WTC11 (cell line): ENCODE data around the gene RNF135. TPM values are rescaled to one million over a fixed set of nuclear protein-coding genes. Genes with fewer than 3 reads are reported as not detected.

Experiments
- ATAC-seq: fragments of 200-7000 bp; cut with Tn5 transposase; 2 replicates; pipeline ENCODE4 v1.10.0; 2021; ENCODE audit warnings: mild to moderate bottlenecking, moderate library complexity
- Bru-seq: library from RNA; stranded (reverse); fragments of 400-500 nt; gene quantifications from one replicate; lab custom pipeline; 2021; lab: Mats Ljungman, UMichigan
- CTCF ChIA-PET: fragments of 300-600 bp; sonication (Branson Sonifier 250); formaldehyde crosslinking; loops from one replicate; lab custom pipeline; 2021; ENCODE audit warnings: antibody characterized with exemption; lab: Charles Lee
- POLR2A ChIA-PET: fragments of 350-600 bp; sonication (Branson Sonifier 250); formaldehyde crosslinking; loops from one replicate; lab custom pipeline; 2021; ENCODE audit warnings: antibody characterized with exemption; lab: Charles Lee
- DNase-seq: peaks from one replicate; pipeline ENCODE4 v3.0.0; 2021; ENCODE audit warnings: low spot score
- H3K27ac Mint-ChIP-seq: 2 replicates; pipeline ENCODE4 v1.8.0; 2021; ENCODE audit warnings: mixed read lengths
- H3K27me3 Mint-ChIP-seq: 2 replicates; pipeline ENCODE4 v1.8.0; 2021; ENCODE audit warnings: low read depth, mild to moderate bottlenecking, moderate library complexity, mixed read lengths
- H3K36me3 Mint-ChIP-seq: 2 replicates; pipeline ENCODE4 v1.8.0; 2021; ENCODE audit warnings: mixed read lengths
- H3K4me1 Mint-ChIP-seq: 2 replicates; pipeline ENCODE4 v1.8.0; 2022; ENCODE audit warnings: mixed read lengths
- H3K4me3 Mint-ChIP-seq: 2 replicates; pipeline ENCODE4 v1.8.0; 2021; ENCODE audit warnings: mild to moderate bottlenecking, moderate library complexity, mixed read lengths
- H3K9me3 Mint-ChIP-seq: 2 replicates; pipeline ENCODE4 v1.8.0; 2021; ENCODE audit warnings: mixed read lengths
- ATF1 ChIP-seq: sonication (generic); formaldehyde crosslinking; IDR thresholded peaks from 2 replicates; pipeline ENCODE4 v1.8.1; 2023; ENCODE audit warnings: mild to moderate bottlenecking, moderate library complexity, missing genetic modification reagents
- CREB1 ChIP-seq: sonication (generic); formaldehyde crosslinking; IDR thresholded peaks from 2 replicates; pipeline ENCODE4 v1.8.0; 2023; ENCODE audit warnings: mild to moderate bottlenecking, missing genetic modification reagents
- EMX1 ChIP-seq: fragments of 250-450 bp; sonication (Bioruptor Pico); IDR thresholded peaks from 2 replicates; pipeline ENCODE4 v1.8.0; 2021; ENCODE audit warnings: mild to moderate bottlenecking
- ESRRA ChIP-seq: sonication (generic); formaldehyde crosslinking; IDR thresholded peaks from 2 replicates; pipeline ENCODE4 v1.8.1; 2022; ENCODE audit warnings: mild to moderate bottlenecking, missing genetic modification reagents, borderline replicate concordance
- ETV6 ChIP-seq: sonication (generic); formaldehyde crosslinking; IDR thresholded peaks from 2 replicates; pipeline ENCODE4 v1.8.1; 2022; ENCODE audit warnings: mild to moderate bottlenecking, missing genetic modification reagents
- FOXK1 ChIP-seq: sonication (generic); formaldehyde crosslinking; IDR thresholded peaks from 2 replicates; pipeline ENCODE4 v1.8.0; 2022; ENCODE audit warnings: mild to moderate bottlenecking, moderate library complexity, missing genetic modification reagents
- GABPB1 ChIP-seq: sonication (generic); formaldehyde crosslinking; IDR thresholded peaks from 2 replicates; pipeline ENCODE4 v1.8.1; 2023; ENCODE audit warnings: mild to moderate bottlenecking, missing genetic modification reagents
- HMGA2 ChIP-seq: fragments of 250-450 bp; sonication (Bioruptor Pico); IDR thresholded peaks from 2 replicates; pipeline ENCODE4 v1.4.0; 2021; ENCODE audit warnings: mild to moderate bottlenecking, moderate library complexity
- JAZF1 ChIP-seq: fragments of 250-450 bp; sonication (Bioruptor Pico); IDR thresholded peaks from 2 replicates; pipeline ENCODE4 v1.9.0; 2021; ENCODE audit warnings: moderate library complexity, mild to moderate bottlenecking, inconsistent platforms
- KAT7 ChIP-seq: sonication (generic); formaldehyde crosslinking; IDR thresholded peaks from 2 replicates; pipeline ENCODE4 v1.8.1; 2023; ENCODE audit warnings: missing genetic modification reagents, mild to moderate bottlenecking, borderline replicate concordance
- NFATC4 ChIP-seq: fragments of 250-450 bp; sonication (Bioruptor Pico); IDR thresholded peaks from 2 replicates; pipeline ENCODE4 v1.9.0; 2021; ENCODE audit warnings: mild to moderate bottlenecking
- NR3C1 ChIP-seq: sonication (generic); formaldehyde crosslinking; conservative IDR thresholded peaks from 2 replicates; pipeline ENCODE4 v1.8.1; 2023; ENCODE audit warnings: low read depth, mild to moderate bottlenecking, missing genetic modification reagents
- SMAD3 ChIP-seq: sonication (generic); formaldehyde crosslinking; IDR thresholded peaks from 2 replicates; pipeline ENCODE4 v1.8.0; 2022; ENCODE audit warnings: missing genetic modification reagents, mild to moderate bottlenecking, borderline replicate concordance
- SMAD4 ChIP-seq: sonication (generic); formaldehyde crosslinking; IDR thresholded peaks from 2 replicates; pipeline ENCODE4 v1.8.0; 2022; ENCODE audit warnings: mild to moderate bottlenecking, missing genetic modification reagents
- TCF7 ChIP-seq: sonication (generic); formaldehyde crosslinking; IDR thresholded peaks from 2 replicates; pipeline ENCODE4 v1.8.0; 2022; ENCODE audit warnings: mild to moderate bottlenecking, low read depth, missing genetic modification reagents, moderate library complexity
- ZNF138 ChIP-seq: sonication (generic); formaldehyde crosslinking; conservative IDR thresholded peaks from 2 replicates; pipeline ENCODE4 v1.8.1; 2022; ENCODE audit warnings: mild to moderate bottlenecking, moderate library complexity, missing genetic modification reagents
- ZNF317 ChIP-seq: sonication (generic); formaldehyde crosslinking; IDR thresholded peaks from 2 replicates; pipeline ENCODE4 v1.8.1; 2023; ENCODE audit warnings: low read depth, mild to moderate bottlenecking, moderate library complexity, missing genetic modification reagents, borderline replicate concordance
- long read RNA-seq, 3 experiments: library from RNA in 1 of 3; library from capped mRNA in 1 of 3; library from polyadenylated mRNA in 1 of 3; unstranded in 2 of 3; stranded (forward) in 1 of 3; transcript quantifications; one replicate each; pipeline ENCODE4 v2.0.0, GENCODE V29; 2021
- total RNA-seq: library from RNA; stranded (reverse); gene quantifications from 3 replicates; pipeline ENCODE4 v1.2.3, GENCODE V29; 2021
- TF ChIP-seq, protein P1 (sequence below): fragments of 250-450 bp; sonication (Bioruptor Pico); IDR thresholded peaks from 2 replicates; pipeline ENCODE4 v1.9.0; 2021; ENCODE audit warnings: mild to moderate bottlenecking
- TF ChIP-seq, protein P2 (sequence below): sonication (generic); formaldehyde crosslinking; IDR thresholded peaks from 2 replicates; pipeline ENCODE4 v1.8.0; 2023; ENCODE audit warnings: mild to moderate bottlenecking, missing genetic modification reagents
- TF ChIP-seq, protein P3 (sequence below): sonication (generic); formaldehyde crosslinking; IDR thresholded peaks from 2 replicates; pipeline ENCODE4 v1.8.0; 2023; ENCODE audit warnings: missing genetic modification reagents
- TF ChIP-seq, protein P4 (sequence below): sonication (generic); formaldehyde crosslinking; conservative IDR thresholded peaks from 2 replicates; pipeline ENCODE4 v1.8.1; 2022; ENCODE audit warnings: mild to moderate bottlenecking, missing genetic modification reagents
- TF ChIP-seq, protein P5 (sequence below): sonication (generic); formaldehyde crosslinking; IDR thresholded peaks from 2 replicates; pipeline ENCODE4 v1.8.1; 2023; ENCODE audit warnings: mild to moderate bottlenecking, missing genetic modification reagents
- TF ChIP-seq, protein P6 (sequence below): fragments of 250-450 bp; sonication (Bioruptor Pico); conservative IDR thresholded peaks from 2 replicates; pipeline ENCODE4 v1.9.0; 2021; ENCODE audit warnings: mild to moderate bottlenecking

RNF135 gene, protein sequence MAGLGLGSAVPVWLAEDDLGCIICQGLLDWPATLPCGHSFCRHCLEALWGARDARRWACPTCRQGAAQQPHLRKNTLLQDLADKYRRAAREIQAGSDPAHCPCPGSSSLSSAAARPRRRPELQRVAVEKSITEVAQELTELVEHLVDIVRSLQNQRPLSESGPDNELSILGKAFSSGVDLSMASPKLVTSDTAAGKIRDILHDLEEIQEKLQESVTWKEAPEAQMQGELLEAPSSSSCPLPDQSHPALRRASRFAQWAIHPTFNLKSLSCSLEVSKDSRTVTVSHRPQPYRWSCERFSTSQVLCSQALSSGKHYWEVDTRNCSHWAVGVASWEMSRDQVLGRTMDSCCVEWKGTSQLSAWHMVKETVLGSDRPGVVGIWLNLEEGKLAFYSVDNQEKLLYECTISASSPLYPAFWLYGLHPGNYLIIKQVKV
- total RNA-seq (10.3 to 12.3 TPM (median 10.4 TPM) in 3 replicates), Bru-seq, nascent RNA (percentile 50 among the genes with signal in this experiment)
- long read RNA-seq, experiment 1, transcript RNF135-202 (5 exons, 2,892 nt) = major isoform, 14 of 27 reads
- long read RNA-seq, experiment 1, partial matches to known transcripts = 2 of 27 reads
- long read RNA-seq, experiment 1, other reads (novel, unspliced or antisense) = 6 of 27 reads
- long read RNA-seq, experiment 2, transcript RNF135-202 (5 exons, 2,892 nt) = major isoform, 9 of 25 reads
- long read RNA-seq, experiment 2, partial matches to known transcripts = 8 of 25 reads
- long read RNA-seq, experiment 2, other reads (novel, unspliced or antisense) = 6 of 25 reads
- long read RNA-seq, experiment 3, partial matches to known transcripts = 2 of 2 reads
- long read RNA-seq, experiment 3, other reads (novel, unspliced or antisense) = 0 of 2 reads

DNA sequence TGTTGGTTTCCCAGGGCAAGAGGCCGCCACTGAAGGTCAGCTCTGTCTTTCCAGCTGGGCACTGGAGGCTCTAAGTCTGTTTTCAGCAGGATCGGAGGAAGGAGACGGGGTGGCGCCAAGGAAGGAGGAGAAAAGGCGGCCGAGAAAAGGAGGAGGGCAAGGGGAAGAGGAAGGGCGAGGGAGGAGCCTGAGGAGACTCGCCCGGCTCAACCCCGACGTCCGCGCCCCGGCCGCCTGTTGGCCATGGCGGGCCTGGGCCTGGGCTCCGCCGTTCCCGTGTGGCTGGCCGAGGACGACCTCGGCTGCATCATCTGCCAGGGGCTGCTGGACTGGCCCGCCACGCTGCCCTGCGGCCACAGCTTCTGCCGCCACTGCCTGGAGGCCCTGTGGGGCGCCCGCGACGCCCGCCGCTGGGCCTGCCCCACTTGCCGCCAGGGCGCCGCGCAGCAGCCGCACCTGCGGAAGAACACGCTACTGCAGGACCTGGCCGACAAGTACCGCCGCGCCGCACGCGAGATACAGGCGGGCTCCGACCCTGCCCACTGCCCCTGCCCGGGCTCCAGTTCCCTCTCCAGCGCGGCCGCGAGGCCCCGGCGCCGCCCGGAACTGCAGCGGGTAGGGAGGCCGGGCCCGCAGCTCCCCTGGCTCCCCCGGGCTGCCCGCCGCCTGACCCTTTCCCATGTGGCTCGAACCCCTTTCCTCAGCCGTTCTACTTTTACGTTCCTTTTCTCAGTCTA is at the start of gene RNF135:
Gene RNF135 (plus strand): TSS at position 209 of the 737 bp plus-strand sequence. CDS start 35 bp downstream, at position 244.
- peak; percentile 92 for ATAC-seq
- Mint-ChIP-seq H3K27ac (peak within 1 kb of the TSS; percentile 96), H3K36me3 (peaks cover 18% of the 10 kb centered on the region), H3K4me3 (peak within 1 kb of the TSS; percentile 88), H3K27me3 (peaks cover 4% of the 10 kb centered on the region; the same call in 1 of the 2 replicates), H3K9me3 (peaks cover 8% of the 10 kb centered on the region), H3K4me1 (peaks cover 16% of the 10 kb centered on the region)
- peak; percentile 78 for DNase-seq
- CTCF ChIA-PET = interaction anchor here (0.9 to 1.4 kb wide), 5 partner anchors 19 to 418 kb away, joined by 3 to 6 read pairs (median 3); partner anchors contain the start of gene NF1
- POLR2A ChIA-PET = interaction anchor here (0.5 to 2.6 kb wide), 7 partner anchors 37 to 146 kb away, joined by 3 to 8 read pairs (median 4); partner anchors contain the start of genes CRLF3 and NF1
- TF ChIP-seq, protein P1, sequence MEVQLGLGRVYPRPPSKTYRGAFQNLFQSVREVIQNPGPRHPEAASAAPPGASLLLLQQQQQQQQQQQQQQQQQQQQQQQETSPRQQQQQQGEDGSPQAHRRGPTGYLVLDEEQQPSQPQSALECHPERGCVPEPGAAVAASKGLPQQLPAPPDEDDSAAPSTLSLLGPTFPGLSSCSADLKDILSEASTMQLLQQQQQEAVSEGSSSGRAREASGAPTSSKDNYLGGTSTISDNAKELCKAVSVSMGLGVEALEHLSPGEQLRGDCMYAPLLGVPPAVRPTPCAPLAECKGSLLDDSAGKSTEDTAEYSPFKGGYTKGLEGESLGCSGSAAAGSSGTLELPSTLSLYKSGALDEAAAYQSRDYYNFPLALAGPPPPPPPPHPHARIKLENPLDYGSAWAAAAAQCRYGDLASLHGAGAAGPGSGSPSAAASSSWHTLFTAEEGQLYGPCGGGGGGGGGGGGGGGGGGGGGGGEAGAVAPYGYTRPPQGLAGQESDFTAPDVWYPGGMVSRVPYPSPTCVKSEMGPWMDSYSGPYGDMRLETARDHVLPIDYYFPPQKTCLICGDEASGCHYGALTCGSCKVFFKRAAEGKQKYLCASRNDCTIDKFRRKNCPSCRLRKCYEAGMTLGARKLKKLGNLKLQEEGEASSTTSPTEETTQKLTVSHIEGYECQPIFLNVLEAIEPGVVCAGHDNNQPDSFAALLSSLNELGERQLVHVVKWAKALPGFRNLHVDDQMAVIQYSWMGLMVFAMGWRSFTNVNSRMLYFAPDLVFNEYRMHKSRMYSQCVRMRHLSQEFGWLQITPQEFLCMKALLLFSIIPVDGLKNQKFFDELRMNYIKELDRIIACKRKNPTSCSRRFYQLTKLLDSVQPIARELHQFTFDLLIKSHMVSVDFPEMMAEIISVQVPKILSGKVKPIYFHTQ (CRISPR knock-in tag) = no peak
- no peak; the same call in 1 of the 2 replicates for TF ChIP-seq CREB1 (CRISPR knock-in tag)
- TF ChIP-seq, protein P2, sequence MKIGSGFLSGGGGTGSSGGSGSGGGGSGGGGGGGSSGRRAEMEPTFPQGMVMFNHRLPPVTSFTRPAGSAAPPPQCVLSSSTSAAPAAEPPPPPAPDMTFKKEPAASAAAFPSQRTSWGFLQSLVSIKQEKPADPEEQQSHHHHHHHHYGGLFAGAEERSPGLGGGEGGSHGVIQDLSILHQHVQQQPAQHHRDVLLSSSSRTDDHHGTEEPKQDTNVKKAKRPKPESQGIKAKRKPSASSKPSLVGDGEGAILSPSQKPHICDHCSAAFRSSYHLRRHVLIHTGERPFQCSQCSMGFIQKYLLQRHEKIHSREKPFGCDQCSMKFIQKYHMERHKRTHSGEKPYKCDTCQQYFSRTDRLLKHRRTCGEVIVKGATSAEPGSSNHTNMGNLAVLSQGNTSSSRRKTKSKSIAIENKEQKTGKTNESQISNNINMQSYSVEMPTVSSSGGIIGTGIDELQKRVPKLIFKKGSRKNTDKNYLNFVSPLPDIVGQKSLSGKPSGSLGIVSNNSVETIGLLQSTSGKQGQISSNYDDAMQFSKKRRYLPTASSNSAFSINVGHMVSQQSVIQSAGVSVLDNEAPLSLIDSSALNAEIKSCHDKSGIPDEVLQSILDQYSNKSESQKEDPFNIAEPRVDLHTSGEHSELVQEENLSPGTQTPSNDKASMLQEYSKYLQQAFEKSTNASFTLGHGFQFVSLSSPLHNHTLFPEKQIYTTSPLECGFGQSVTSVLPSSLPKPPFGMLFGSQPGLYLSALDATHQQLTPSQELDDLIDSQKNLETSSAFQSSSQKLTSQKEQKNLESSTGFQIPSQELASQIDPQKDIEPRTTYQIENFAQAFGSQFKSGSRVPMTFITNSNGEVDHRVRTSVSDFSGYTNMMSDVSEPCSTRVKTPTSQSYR (CRISPR knock-in tag) = 0 out of 2 replicates have a peak, but pooled peaks have one; percentile 77
- TF ChIP-seq, protein P3, sequence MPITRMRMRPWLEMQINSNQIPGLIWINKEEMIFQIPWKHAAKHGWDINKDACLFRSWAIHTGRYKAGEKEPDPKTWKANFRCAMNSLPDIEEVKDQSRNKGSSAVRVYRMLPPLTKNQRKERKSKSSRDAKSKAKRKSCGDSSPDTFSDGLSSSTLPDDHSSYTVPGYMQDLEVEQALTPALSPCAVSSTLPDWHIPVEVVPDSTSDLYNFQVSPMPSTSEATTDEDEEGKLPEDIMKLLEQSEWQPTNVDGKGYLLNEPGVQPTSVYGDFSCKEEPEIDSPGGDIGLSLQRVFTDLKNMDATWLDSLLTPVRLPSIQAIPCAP = no peak
- TF ChIP-seq GABPB1 (CRISPR knock-in tag) = no peak
- no peak for TF ChIP-seq NFATC4 (CRISPR knock-in tag)
- no peak for TF ChIP-seq EMX1 (CRISPR knock-in tag)
- no peak for TF ChIP-seq SMAD3 (CRISPR knock-in tag)
- peak; percentile 73; the same call in 1 of the 2 replicates for TF ChIP-seq ATF1 (CRISPR knock-in tag)
- 0 out of 2 replicates have a peak, but pooled peaks have one; percentile 23 for TF ChIP-seq TCF7 (CRISPR knock-in tag)
- TF ChIP-seq KAT7 (CRISPR knock-in tag) = 0 out of 2 replicates have a peak, but pooled peaks have one; percentile 49
- no peak for TF ChIP-seq HMGA2 (CRISPR knock-in tag)
- TF ChIP-seq NR3C1 (CRISPR knock-in tag) = 0 out of 2 replicates have a peak, but pooled peaks have one; percentile 71
- TF ChIP-seq SMAD4 (CRISPR knock-in tag) = no peak
- TF ChIP-seq, protein P4, sequence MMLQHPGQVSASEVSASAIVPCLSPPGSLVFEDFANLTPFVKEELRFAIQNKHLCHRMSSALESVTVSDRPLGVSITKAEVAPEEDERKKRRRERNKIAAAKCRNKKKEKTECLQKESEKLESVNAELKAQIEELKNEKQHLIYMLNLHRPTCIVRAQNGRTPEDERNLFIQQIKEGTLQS (CRISPR knock-in tag) = no peak
- no peak for TF ChIP-seq JAZF1 (CRISPR knock-in tag)
- TF ChIP-seq, protein P5, sequence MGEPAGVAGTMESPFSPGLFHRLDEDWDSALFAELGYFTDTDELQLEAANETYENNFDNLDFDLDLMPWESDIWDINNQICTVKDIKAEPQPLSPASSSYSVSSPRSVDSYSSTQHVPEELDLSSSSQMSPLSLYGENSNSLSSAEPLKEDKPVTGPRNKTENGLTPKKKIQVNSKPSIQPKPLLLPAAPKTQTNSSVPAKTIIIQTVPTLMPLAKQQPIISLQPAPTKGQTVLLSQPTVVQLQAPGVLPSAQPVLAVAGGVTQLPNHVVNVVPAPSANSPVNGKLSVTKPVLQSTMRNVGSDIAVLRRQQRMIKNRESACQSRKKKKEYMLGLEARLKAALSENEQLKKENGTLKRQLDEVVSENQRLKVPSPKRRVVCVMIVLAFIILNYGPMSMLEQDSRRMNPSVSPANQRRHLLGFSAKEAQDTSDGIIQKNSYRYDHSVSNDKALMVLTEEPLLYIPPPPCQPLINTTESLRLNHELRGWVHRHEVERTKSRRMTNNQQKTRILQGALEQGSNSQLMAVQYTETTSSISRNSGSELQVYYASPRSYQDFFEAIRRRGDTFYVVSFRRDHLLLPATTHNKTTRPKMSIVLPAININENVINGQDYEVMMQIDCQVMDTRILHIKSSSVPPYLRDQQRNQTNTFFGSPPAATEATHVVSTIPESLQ = no peak
- TF ChIP-seq ZNF317 = peak; percentile 66
- TF ChIP-seq ZNF138 (CRISPR knock-in tag) = no peak
- TF ChIP-seq ETV6 (CRISPR knock-in tag) = peak; percentile 33; the same call in 1 of the 2 replicates
- TF ChIP-seq, protein P6, sequence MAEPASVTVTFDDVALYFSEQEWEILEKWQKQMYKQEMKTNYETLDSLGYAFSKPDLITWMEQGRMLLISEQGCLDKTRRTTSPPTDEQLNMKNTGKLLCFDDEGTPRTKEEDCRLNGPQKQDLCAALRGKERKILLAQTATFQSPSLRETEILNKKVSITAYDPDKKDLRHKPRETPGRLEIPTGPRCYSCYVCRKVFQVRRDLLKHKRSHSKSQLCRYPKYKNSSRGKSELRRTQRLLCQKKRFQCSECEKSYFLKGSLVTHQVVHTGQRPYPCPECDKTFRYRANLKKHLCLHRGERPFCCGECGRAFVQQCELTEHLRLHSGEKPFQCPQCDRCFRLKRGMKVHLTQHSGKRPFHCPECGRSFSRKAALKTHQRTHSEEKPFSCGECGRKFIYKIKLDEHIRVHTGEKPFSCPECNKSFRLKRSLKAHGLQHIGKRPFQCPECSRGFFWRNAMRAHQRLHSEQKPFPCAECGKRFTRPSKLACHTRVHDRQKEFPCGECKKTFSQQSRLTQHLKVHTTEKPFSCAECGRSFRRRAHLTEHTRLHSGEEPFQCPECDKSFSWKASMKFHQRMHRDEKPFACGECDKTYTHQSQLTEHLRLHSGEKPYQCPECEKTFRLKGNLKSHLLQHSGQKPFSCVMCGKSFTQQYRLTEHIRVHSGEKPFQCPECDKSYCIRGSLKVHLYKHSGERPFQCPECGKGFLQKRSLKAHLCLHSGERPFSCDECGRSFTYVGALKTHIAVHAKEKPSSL (CRISPR knock-in tag) = no peak
- TF ChIP-seq ESRRA (CRISPR knock-in tag) = peak; percentile 40
- peak; percentile 47; the same call in 1 of the 2 replicates for TF ChIP-seq FOXK1 (CRISPR knock-in tag)
